Lower leg skin (tissue), 4 donors: ENCODE results near the gene COBL. TPM values are rescaled to one million over a fixed set of nuclear protein-coding genes. Genes with fewer than 3 reads are reported as not detected.

Experiments used
- DNase-seq, 2 donors: peaks; one replicate each; pipeline ENCODE4 v3.0.0-alpha.2; 2019; ENCODE audit warnings: low spot score in 2 of 2
- H3K4me3 ChIP-seq: fragments of 200-600 bp; sonication (generic); 2 replicates; pipeline ENCODE4 v1.5.1; 2017; ENCODE audit warnings: mild to moderate bottlenecking, low read depth; ENCODE audit not compliant: poor library complexity, severe bottlenecking
- CTCF ChIP-seq, 3 donors: fragments of 450-650 bp; IDR thresholded peaks; one replicate each; pipeline ENCODE4 v1.5.1; 2016; ENCODE audit warnings: antibody characterized with exemption in 3 of 3, mild to moderate bottlenecking in 3 of 3, moderate library complexity in 2 of 3
- POLR2A ChIP-seq, 2 donors: fragments of 450-650 bp; IDR thresholded peaks; one replicate each; pipeline ENCODE4 v1.6.1; 2016 to 2017; ENCODE audit warnings: antibody characterized with exemption in 2 of 2, mild to moderate bottlenecking in 1 of 2, moderate library complexity in 1 of 2
- WGBS, 2 donors: methylation state at CpG; one replicate each; pipeline ENCODE4 v1.1.5; 2018; 5-methylcytosine and 5-hydroxymethylcytosine counted together
- intact Hi-C: fragments of 100-400 bp; cut with DNase I; formaldehyde crosslinking; loops from one replicate; pipeline ENCODE4 v1.15.0; 2023; ENCODE audit warnings: low total_unique reads
- total RNA-seq, 4 donors: library from RNA; depleted of rRNA; stranded (reverse); fragments of >200 nt; gene quantifications; one replicate each; pipeline ENCODE4 v1.1.0, GENCODE V29; 2016

Gene COBL
- total RNA-seq, 4 donors from 2014 or later: 40.2 to 94.1 (median 66.5) TPM

GRCh38 chr7:51354897-51355296 is 38.3 kb upstream of the COBL start:
- no peak overlapping the region for H3K4me3 ChIP-seq
- intact Hi-C loops: loop anchor here (10.0 kb wide), 1 partner anchor 130 kb away; no protein-coding TSS in a partner anchor
- no peak for TF ChIP-seq CTCF (IDR thresholded peaks at IDR 0.05)
- 79 to 88% methylated on average over 5 of the region's 5 CpGs for WGBS, 2 donors
- DNase-seq: peak in 1 of 2 donors; percentile 10

GRCh38 chr7:51354434-51354833 is 37.8 kb upstream of the COBL start:
- TF ChIP-seq POLR2A (IDR thresholded peaks at IDR 0.05) (no peak), CTCF (IDR thresholded peaks at IDR 0.05) (no peak)
- no peak overlapping the region for H3K4me3 ChIP-seq
- no peak for DNase-seq
- 92 to 94% methylated on average over 2 of the region's 2 CpGs for WGBS, 2 donors
- intact Hi-C loops: loop anchor here (10.0 kb wide), 1 partner anchor 130 kb away; no protein-coding TSS in a partner anchor

GRCh38 chr7:51352174-51353100 is 35.8 kb upstream of the COBL start:
- intact Hi-C loops: loop anchor here (10.0 kb wide), 1 partner anchor 128 kb away; no protein-coding TSS in a partner anchor
- WGBS, 2 donors: 71 to 83% methylated on average over 10 of the region's 10 CpGs
- no peak overlapping the region for H3K4me3 ChIP-seq
- peak in 1 of 2 donors; percentile 39 for DNase-seq
- no peak for TF ChIP-seq CTCF (IDR thresholded peaks at IDR 0.05)
- TF ChIP-seq POLR2A (IDR thresholded peaks at IDR 0.05): no peak

- intact Hi-C loops: loop anchor here (10.0 kb wide), 1 partner anchor 127 kb away; no protein-coding TSS in a partner anchor
- WGBS, 2 donors: 72 to 75% methylated on average over 5 of the region's 5 CpGs
- peak in 1 of 2 donors; percentile 18 for DNase-seq
- H3K4me3 ChIP-seq: no peak overlapping the region
- TF ChIP-seq POLR2A (IDR thresholded peaks at IDR 0.05): no peak
- TF ChIP-seq CTCF (IDR thresholded peaks at IDR 0.05): no peak
Observed at GRCh38 chr7:51351661-51352060, 35.1 kb upstream of the COBL start.

GRCh38 chr7:51350546-51350896 is 33.9 kb upstream of the COBL start:
- TF ChIP-seq CTCF (IDR thresholded peaks at IDR 0.05): no peak
- no peak for TF ChIP-seq POLR2A (IDR thresholded peaks at IDR 0.05)

More at GRCh38 chr7:51350546-51350896, 33.9 kb upstream of the COBL start:
- intact Hi-C loops: loop anchor here (10.0 kb wide), 1 partner anchor 126 kb away; no protein-coding TSS in a partner anchor
- WGBS, 2 donors: 61 to 73% methylated on average over 1 of the region's 1 CpG
- no peak for DNase-seq
- no peak overlapping the region for H3K4me3 ChIP-seq
